K562 (cell line): ENCODE results near the gene CEP44. TPM values are rescaled to one million over a fixed set of nuclear protein-coding genes. Genes with fewer than 3 reads are reported as not detected.

ENCODE experiments used
- CBX8 ChIP-seq: fragments of 200-600 bp; sonication (generic); IDR thresholded peaks from 2 replicates; pipeline ENCODE4 v1.6.1; 2012; ENCODE audit warnings: borderline replicate concordance, mixed run types, low read depth, mild to moderate bottlenecking, moderate library complexity, mixed read lengths, low read length, control low read depth, inconsistent platforms; ENCODE audit not compliant: poor library complexity, severe bottlenecking; ENCODE audit errors: extremely low read depth
- E4F1 ChIP-seq: fragments of 250-450 bp; sonication (Bioruptor Pico); IDR thresholded peaks from 2 replicates; pipeline ENCODE4 v1.5.0; 2021; ENCODE audit warnings: mild to moderate bottlenecking, borderline replicate concordance
- IRF9 ChIP-seq: fragments of 450-650 bp; IDR thresholded peaks from 2 replicates; pipeline ENCODE4 v1.6.1; 2016; ENCODE audit warnings: missing biosample characterization, missing genetic modification characterization
- KLF13 ChIP-seq: fragments of 450-650 bp; IDR thresholded peaks from 2 replicates; pipeline ENCODE4 v1.6.1; 2016; ENCODE audit warnings: missing genetic modification characterization, low read depth, mild to moderate bottlenecking, missing compliant biosample characterization, moderate library complexity, borderline replicate concordance
- MCM2 ChIP-seq: fragments of 450-650 bp; IDR thresholded peaks from 2 replicates; pipeline ENCODE4 v1.6.1; 2017; ENCODE audit warnings: low read depth, mild to moderate bottlenecking
- MXD1 ChIP-seq: fragments of 250-450 bp; sonication (Bioruptor Pico); IDR thresholded peaks from 2 replicates; pipeline ENCODE4 v1.8.0; 2021; ENCODE audit warnings: borderline replicate concordance, mild to moderate bottlenecking, moderate library complexity; ENCODE audit not compliant: poor library complexity, severe bottlenecking
- PBX2 ChIP-seq, 2 experiments: IDR thresholded peaks in 1 of 2; conservative IDR thresholded peaks in 1 of 2; 2 replicates each; pipeline ENCODE4 v1.6.1; 2016; ENCODE audit warnings: low read depth in 2 of 2, mild to moderate bottlenecking in 1 of 2, missing compliant biosample characterization in 1 of 2, missing genetic modification characterization in 1 of 2, moderate library complexity in 1 of 2
- SIRT6 ChIP-seq: IDR thresholded peaks from one replicate; pipeline ENCODE4 v1.6.1; 2012; ENCODE audit warnings: low read depth, mild to moderate bottlenecking, control low read depth, inconsistent platforms, low read length, moderate library complexity
- SIX5 ChIP-seq, 2 experiments: IDR thresholded peaks; 2 replicates each; pipeline ENCODE4 v1.6.1; 2011; ENCODE audit warnings: low read length in 2 of 2, borderline replicate concordance in 1 of 2, low read depth in 1 of 2, mild to moderate bottlenecking in 1 of 2, moderate library complexity in 1 of 2; ENCODE audit not compliant: insufficient read depth in 1 of 2
- SP1 ChIP-seq: sonication (generic); formaldehyde crosslinking; IDR thresholded peaks from 2 replicates; pipeline ENCODE4 v1.8.1; 2022; ENCODE audit warnings: mild to moderate bottlenecking, missing genetic modification reagents
- THRAP3 ChIP-seq: fragments of 450-650 bp; IDR thresholded peaks from 2 replicates; pipeline ENCODE4 v1.6.1; 2016; ENCODE audit warnings: mild to moderate bottlenecking, inconsistent platforms, borderline replicate concordance
- ZNF165 ChIP-seq: fragments of 250-450 bp; sonication (Bioruptor Pico); IDR thresholded peaks from 2 replicates; pipeline ENCODE4 v1.4.0; 2020; ENCODE audit warnings: borderline replicate concordance
- ZNF184 ChIP-seq: sonication (generic); formaldehyde crosslinking; IDR thresholded peaks from 2 replicates; pipeline ENCODE4 v1.5.0; 2020; ENCODE audit warnings: missing genetic modification reagents
- ZNF24 ChIP-seq: fragments of 450-650 bp; IDR thresholded peaks from 2 replicates; pipeline ENCODE4 v1.6.1; 2016
- ZNF436 ChIP-seq: fragments of 250-450, 450-650 bp; sonication (Bioruptor Pico); formaldehyde crosslinking; IDR thresholded peaks from 2 replicates; pipeline ENCODE4 v1.7.0; 2020; ENCODE audit warnings: mild to moderate bottlenecking
- ZNF589 ChIP-seq: fragments of 200-800 bp; sonication (Bioruptor generic); IDR thresholded peaks from 2 replicates; pipeline ENCODE4 v1.6.1; 2016; ENCODE audit warnings: low read depth, missing genetic modification characterization, missing compliant biosample characterization
- polyA plus RNA-seq, 8 experiments: library from polyadenylated mRNA; depleted of rRNA in 4 of 8; stranded (reverse) in 5 of 8; unstranded in 3 of 8; fragments of >200 nt; fragmentation: Nextera tagmentation in 2 of 8; fragmentation: Illumina TruSeq in 1 of 8; extraction: Ambion mirVana in 2 of 8; extraction: Trizol in 1 of 8; gene quantifications; 2 replicates each; pipeline versions ENCODE4 v1.2.1 to v1.2.3, GENCODE V29; 2011 to 2014; ENCODE audit warnings: inconsistent platforms in 1 of 8, missing spikeins in 1 of 8
- total RNA-seq, 7 experiments: library from RNA; depleted of rRNA in 6 of 7; stranded (reverse); fragments of >200 nt in 6 of 7; fragmentation: Illumina TruSeq in 2 of 7; extraction: Trizol in 2 of 7; gene quantifications; 2 replicates each; pipeline versions ENCODE4 v1.2.1 to v1.2.3, GENCODE V29; 2011 to 2021; ENCODE audit warnings: low replicate concordance in 1 of 7

CEP44 gene
- total and polyA plus RNA-seq, 9 of the 15 experiments (the other 6 are each of a cell fraction or from before 2014, with no cell fraction given): 19.6 to 45.0 (median 24.4) TPM

GRCh38 chr4:174283507-174284471, at the start of gene CEP44, which contains the start of gene FBXO8 (continued):
- TF ChIP-seq MCM2: no peak
- no peak for TF ChIP-seq ZNF184 (CRISPR knock-in tag)
- TF ChIP-seq ZNF24: no peak
- no peak for TF ChIP-seq THRAP3
- TF ChIP-seq CBX8: no peak
- no peak for TF ChIP-seq MXD1 (CRISPR knock-in tag)
- TF ChIP-seq KLF13 (tag): no peak
- TF ChIP-seq SP1 (CRISPR knock-in tag): peak; percentile 41
- TF ChIP-seq ZNF436 (CRISPR knock-in tag): no peak
- no peak for TF ChIP-seq ZNF165 (CRISPR knock-in tag)
- TF ChIP-seq ZNF589 (CRISPR knock-in tag): 0 out of 2 replicates have a peak, but pooled peaks have one; percentile 24
- no peak for TF ChIP-seq SIRT6
- no peak for TF ChIP-seq E4F1 (CRISPR knock-in tag)
- TF ChIP-seq PBX2 (CRISPR knock-in tag; IDR thresholded peaks at IDR 0.05; ENCODE audit: low read depth): no peak
- TF ChIP-seq PBX2 (tag; conservative IDR thresholded peaks at IDR 0.05; ENCODE audit: low read depth): no peak
- TF ChIP-seq SIX5 (IDR thresholded peaks at IDR 0.05; ENCODE audit: borderline replicate concordance in 1 of 2, insufficient read depth in 1 of 2, low read depth in 1 of 2, low read length in 2 of 2): 0 out of 4 replicates have a peak, but pooled peaks of 1 of the 2 experiments have one; percentile 20
- TF ChIP-seq IRF9: no peak
